PC-3 (cell line): ENCODE results near the gene SCN5A. TPM values are rescaled to one million over a fixed set of nuclear protein-coding genes. Genes with fewer than 3 reads are reported as not detected.

ENCODE experiments used
- ATAC-seq: fragments of 200-7000 bp; cut with Tn5 transposase; 2 replicates; pipeline ENCODE4 v1.9.1; 2020; ENCODE audit warnings: mild to moderate bottlenecking, moderate library complexity
- BruUV-seq: library from RNA; stranded (reverse); fragments of 400-500 nt; replicated peaks from 2 replicates; lab custom pipeline; 2021; lab: Mats Ljungman, UMichigan
- CTCF ChIA-PET: fragments of 300-600 bp; sonication (Branson Sonifier 250); formaldehyde crosslinking; loops from one replicate; lab custom pipeline; 2022; ENCODE audit warnings: antibody characterized with exemption; lab: Charles Lee
- POLR2A ChIA-PET: fragments of 300-600 bp; sonication (Branson Sonifier 250); formaldehyde crosslinking; loops from one replicate; lab custom pipeline; 2022; ENCODE audit warnings: antibody characterized with exemption; ENCODE audit not compliant: unreplicated experiment; lab: Charles Lee
- DNase-seq: peaks from one replicate; pipeline ENCODE4 v3.0.0-alpha.2; 2015
- H2AFZ ChIP-seq: fragments of 300-600 bp; sonication (generic); 2 replicates; pipeline ENCODE4 v1.6.0; 2016; ENCODE audit warnings: antibody characterized with exemption, low read length
- H3F3A ChIP-seq: fragments of 300-600 bp; sonication (generic); one replicate; pipeline ENCODE4 v1.6.0; 2017; ENCODE audit warnings: antibody characterized with exemption, low read length, control low read depth, mild to moderate bottlenecking; ENCODE audit not compliant: unreplicated experiment
- H3K27ac ChIP-seq: fragments of 300-600 bp; sonication (generic); 2 replicates; pipeline ENCODE4 v1.5.1; 2016; ENCODE audit warnings: mild to moderate bottlenecking, low read length
- H3K27me3 ChIP-seq: fragments of 300-600 bp; sonication (generic); 2 replicates; pipeline ENCODE4 v1.6.1; 2016; ENCODE audit warnings: low read length, mixed read lengths
- H3K36me3 ChIP-seq: fragments of 300-600 bp; sonication (generic); 2 replicates; pipeline ENCODE4 v1.6.1; 2016; ENCODE audit warnings: low read depth, mixed run types, low read length, mixed read lengths
- H3K4me1 ChIP-seq: fragments of 300-600 bp; sonication (generic); 2 replicates; pipeline ENCODE4 v1.5.1; 2016; ENCODE audit warnings: low read length; ENCODE audit not compliant: insufficient read depth
- H3K4me2 ChIP-seq: fragments of 300-600 bp; sonication (generic); 2 replicates; pipeline ENCODE4 v1.6.0; 2016; ENCODE audit warnings: low read length
- H3K4me3 ChIP-seq: fragments of 300-600 bp; sonication (generic); 2 replicates; pipeline ENCODE4 v1.5.1; 2016; ENCODE audit warnings: mild to moderate bottlenecking, low read length, mixed read lengths
- H3K79me2 ChIP-seq: fragments of 300-600 bp; sonication (generic); 2 replicates; pipeline ENCODE4 v1.6.1; 2017; ENCODE audit warnings: low read length, mixed read lengths
- H3K9ac ChIP-seq: fragments of 300-600 bp; sonication (generic); 2 replicates; pipeline ENCODE4 v1.6.0; 2016; ENCODE audit warnings: mild to moderate bottlenecking, low read length
- H3K9me2 ChIP-seq: fragments of 300-600 bp; sonication (generic); replicated peaks from 2 replicates; pipeline ENCODE4 v1.6.1; 2016; ENCODE audit warnings: mixed run types, low read length, mixed read lengths
- H3K9me3 ChIP-seq: fragments of 300-600 bp; sonication (generic); 2 replicates; pipeline ENCODE4 v1.6.1; 2016; ENCODE audit warnings: low read length, mixed read lengths
- H4K20me1 ChIP-seq: fragments of 300-600 bp; sonication (generic); 2 replicates; pipeline ENCODE4 v1.6.1; 2016; ENCODE audit warnings: low read length, mixed read lengths
- CTCF ChIP-seq: fragments of 300-600 bp; sonication (generic); conservative IDR thresholded peaks from 2 replicates; pipeline ENCODE4 v1.5.1; 2017; ENCODE audit warnings: antibody characterized with exemption, low read depth, mild to moderate bottlenecking, low read length
- EZH2 ChIP-seq: fragments of 300-600 bp; sonication (generic); IDR thresholded peaks from one replicate; pipeline ENCODE4 v1.6.1; 2017; ENCODE audit warnings: antibody characterized with exemption, mild to moderate bottlenecking, low read length; ENCODE audit not compliant: unreplicated experiment
- EZH2phosphoT487 ChIP-seq: fragments of 300-600 bp; sonication (generic); IDR thresholded peaks from 2 replicates; pipeline ENCODE4 v1.6.1; 2018; ENCODE audit warnings: mild to moderate bottlenecking, antibody characterized with exemption, low read length, borderline replicate concordance
- intact Hi-C: fragments of 100-400 bp; cut with micrococcal nuclease; formaldehyde crosslinking; loops from 2 replicates; pipeline ENCODE4 v1.9.0; 2023
- total RNA-seq: library from RNA; depleted of rRNA; stranded (reverse); fragments of >200 nt; gene quantifications from 2 replicates; pipeline ENCODE4 v1.2.3, GENCODE V29; 2014

The SCN5A gene
- total RNA-seq, 1 experiment from 2014 or later: not detected

- H3K9ac ChIP-seq: no peak overlapping the region
Measured at GRCh38 chr3:38648659-38649499, 608 bp downstream of the SCN5A start.

GRCh38 chr3:38648024-38648658 is 1.3 kb downstream of the SCN5A start:
- intact Hi-C loops: no loop called here
- H2AFZ ChIP-seq: no peak overlapping the region
- H3K4me3 ChIP-seq: no peak overlapping the region
- DNase-seq (no peak), ATAC-seq (no peak)
- CTCF ChIA-PET: no interaction called here
- peaks cover 71% of the 10 kb centered on the region for H3K27me3 ChIP-seq
- TF ChIP-seq CTCF: no peak
- no peak for TF ChIP-seq EZH2
- no peak for TF ChIP-seq EZH2phosphoT487
- H3K4me1 ChIP-seq: peaks cover 3% of the 10 kb centered on the region; the same call in 1 of the 2 replicates
- H3K9me3 ChIP-seq: no peaks in the 10 kb centered on the region
- no peak overlapping the region for H3K9ac ChIP-seq
- POLR2A ChIA-PET: no interaction called here
- BruUV-seq: no TSS peak
- no peaks in the 10 kb centered on the region for H3K9me2 ChIP-seq
- no peaks in the 10 kb centered on the region for H3K36me3 ChIP-seq
- H3F3A ChIP-seq: no peaks in the 10 kb centered on the region
- no peak overlapping the region for H3K27ac ChIP-seq
- no peaks in the 10 kb centered on the region for H4K20me1 ChIP-seq
- no peak overlapping the region for H3K4me2 ChIP-seq
- no peaks in the 10 kb centered on the region for H3K79me2 ChIP-seq

More at GRCh38 chr3:38648659-38649499, 608 bp downstream of the SCN5A start:
- Histone ChIP-seq H3K4me1 (peaks cover 3% of the 10 kb centered on the region; the same call in 1 of the 2 replicates), H3K9me3 (no peaks in the 10 kb centered on the region), H3K27ac (no peak overlapping the region), H3K36me3 (no peaks in the 10 kb centered on the region), H2AFZ (no peak overlapping the region), H3K27me3 (peaks cover 65% of the 10 kb centered on the region), H4K20me1 (no peaks in the 10 kb centered on the region), H3K4me2 (peak overlapping the region; percentile 60), H3K9me2 (no peaks in the 10 kb centered on the region), H3F3A (no peaks in the 10 kb centered on the region), H3K79me2 (no peaks in the 10 kb centered on the region), H3K4me3 (peak overlapping the region; percentile 20; the same call in 1 of the 2 replicates)
- intact Hi-C loops: no loop called here
- TF ChIP-seq CTCF: no peak
- no peak for TF ChIP-seq EZH2phosphoT487
- TF ChIP-seq EZH2: peak; percentile 30
- DNase-seq (no peak), ATAC-seq (peak; percentile 5; the same call in 1 of the 2 replicates)
- POLR2A ChIA-PET: no interaction called here
- CTCF ChIA-PET: no interaction called here
- BruUV-seq: no TSS peak
